ENCODE measurements around the gene SUPT16H. TPM values are rescaled to one million over a fixed set of nuclear protein-coding genes. Genes with fewer than 3 reads are reported as not detected.

Gene SUPT16H
- total RNA-seq, 1 experiment from 2014 or later, result 196 TPM

DNA sequence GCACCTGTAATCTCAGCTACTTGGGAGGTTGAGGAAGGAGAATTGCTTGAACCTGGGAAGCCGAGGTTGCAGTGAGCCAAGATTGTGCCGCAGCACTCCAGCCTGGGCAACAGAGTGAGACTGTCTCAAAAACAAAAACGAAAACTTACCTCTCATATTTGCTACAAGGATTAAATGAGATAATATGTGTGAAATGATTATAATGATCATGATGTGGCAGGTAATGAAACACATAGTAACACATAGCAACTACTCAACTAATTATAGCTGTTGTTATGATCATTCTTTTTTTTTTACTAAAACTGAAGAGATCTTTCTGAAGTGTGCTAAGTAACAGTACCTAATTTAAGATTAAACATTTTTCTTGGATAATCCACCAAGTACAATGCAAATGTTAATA lies 73.9 kb downstream of the SUPT16H start:
- Histone ChIP-seq H3K4me3 (ENCODE audit: low read depth, low read length, poor library complexity, severe bottlenecking) (no peak overlapping the region), H3K36me3 (ENCODE audit: insufficient read depth, low read length, poor library complexity, severe bottlenecking) (no peaks in the 10 kb centered on the region), H3K4me1 (ENCODE audit: insufficient read depth, low read length, poor library complexity, severe bottlenecking) (peaks cover 4% of the 10 kb centered on the region), H3K27ac (ENCODE audit: low read depth, low read length, poor library complexity, severe bottlenecking) (no peak overlapping the region), H3K9me3 (ENCODE audit: low read depth, low read length, poor library complexity, severe bottlenecking) (no peaks in the 10 kb centered on the region), H3K27me3 (replicated peaks; ENCODE audit: insufficient read depth, low read depth, low read length, poor library complexity) (no peaks in the 10 kb centered on the region)
- no peak for DNase-seq (ENCODE audit: low spot score)
- ChIA-PET POLR2A (ENCODE audit: low non-redundant PET) (no interaction called here), CTCF (no interaction called here)
- no peak for TF ChIP-seq EZH2 (IDR thresholded peaks at IDR 0.05; ENCODE audit: borderline replicate concordance, low read depth, low read length, poor library complexity, severe bottlenecking)
- TF ChIP-seq, protein P1, sequence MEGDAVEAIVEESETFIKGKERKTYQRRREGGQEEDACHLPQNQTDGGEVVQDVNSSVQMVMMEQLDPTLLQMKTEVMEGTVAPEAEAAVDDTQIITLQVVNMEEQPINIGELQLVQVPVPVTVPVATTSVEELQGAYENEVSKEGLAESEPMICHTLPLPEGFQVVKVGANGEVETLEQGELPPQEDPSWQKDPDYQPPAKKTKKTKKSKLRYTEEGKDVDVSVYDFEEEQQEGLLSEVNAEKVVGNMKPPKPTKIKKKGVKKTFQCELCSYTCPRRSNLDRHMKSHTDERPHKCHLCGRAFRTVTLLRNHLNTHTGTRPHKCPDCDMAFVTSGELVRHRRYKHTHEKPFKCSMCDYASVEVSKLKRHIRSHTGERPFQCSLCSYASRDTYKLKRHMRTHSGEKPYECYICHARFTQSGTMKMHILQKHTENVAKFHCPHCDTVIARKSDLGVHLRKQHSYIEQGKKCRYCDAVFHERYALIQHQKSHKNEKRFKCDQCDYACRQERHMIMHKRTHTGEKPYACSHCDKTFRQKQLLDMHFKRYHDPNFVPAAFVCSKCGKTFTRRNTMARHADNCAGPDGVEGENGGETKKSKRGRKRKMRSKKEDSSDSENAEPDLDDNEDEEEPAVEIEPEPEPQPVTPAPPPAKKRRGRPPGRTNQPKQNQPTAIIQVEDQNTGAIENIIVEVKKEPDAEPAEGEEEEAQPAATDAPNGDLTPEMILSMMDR (conservative IDR thresholded peaks at IDR 0.05; ENCODE audit: low read depth, low read length), result no peak
- BruUV-seq (replicated peaks), result no TSS peak
- intact Hi-C loops (cut with micrococcal nuclease; ENCODE audit: unreplicated experiment), result no loop called here

DNA sequence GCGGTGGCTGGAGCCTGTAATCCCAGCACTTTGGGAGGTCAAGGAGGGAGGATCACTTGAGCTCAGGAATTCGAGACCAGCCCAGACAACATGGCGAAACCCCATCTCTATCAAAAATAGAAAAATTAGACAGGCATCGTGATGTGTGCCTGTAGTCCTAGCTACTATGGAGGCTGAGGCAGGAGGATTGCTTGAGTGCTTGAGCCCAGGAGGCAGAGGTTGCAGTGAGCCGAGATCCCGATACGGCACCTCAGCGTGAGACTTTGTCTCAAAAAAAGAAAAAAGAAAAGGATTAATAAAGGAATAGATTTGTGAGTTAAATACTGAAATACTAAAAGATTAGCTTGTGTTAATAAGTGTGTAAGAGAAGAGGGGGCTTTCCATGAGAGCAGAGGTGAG lies 74.6 kb downstream of the SUPT16H start:
- DNase-seq (ENCODE audit: low spot score), result no peak
- peak overlapping the region; percentile 5 for H3K4me3 ChIP-seq (ENCODE audit: low read depth, low read length, poor library complexity, severe bottlenecking)
- peaks cover 4% of the 10 kb centered on the region for H3K4me1 ChIP-seq (ENCODE audit: insufficient read depth, low read length, poor library complexity, severe bottlenecking)
- no peak overlapping the region for H3K27ac ChIP-seq (ENCODE audit: low read depth, low read length, poor library complexity, severe bottlenecking)
- H3K9me3 ChIP-seq (ENCODE audit: low read depth, low read length, poor library complexity, severe bottlenecking), result no peaks in the 10 kb centered on the region
- no peaks in the 10 kb centered on the region for H3K27me3 ChIP-seq (replicated peaks; ENCODE audit: insufficient read depth, low read depth, low read length, poor library complexity)
- TF ChIP-seq, protein P1 (conservative IDR thresholded peaks at IDR 0.05; ENCODE audit: low read depth, low read length), result no peak
- TF ChIP-seq EZH2 (IDR thresholded peaks at IDR 0.05; ENCODE audit: borderline replicate concordance, low read depth, low read length, poor library complexity, severe bottlenecking), result no peak
- POLR2A ChIA-PET (ENCODE audit: low non-redundant PET), result no interaction called here
- H3K36me3 ChIP-seq (ENCODE audit: insufficient read depth, low read length, poor library complexity, severe bottlenecking), result no peaks in the 10 kb centered on the region
- CTCF ChIA-PET, result no interaction called here
- no TSS peak for BruUV-seq (replicated peaks)
- intact Hi-C loops (cut with micrococcal nuclease; ENCODE audit: unreplicated experiment), result no loop called here

DNA sequence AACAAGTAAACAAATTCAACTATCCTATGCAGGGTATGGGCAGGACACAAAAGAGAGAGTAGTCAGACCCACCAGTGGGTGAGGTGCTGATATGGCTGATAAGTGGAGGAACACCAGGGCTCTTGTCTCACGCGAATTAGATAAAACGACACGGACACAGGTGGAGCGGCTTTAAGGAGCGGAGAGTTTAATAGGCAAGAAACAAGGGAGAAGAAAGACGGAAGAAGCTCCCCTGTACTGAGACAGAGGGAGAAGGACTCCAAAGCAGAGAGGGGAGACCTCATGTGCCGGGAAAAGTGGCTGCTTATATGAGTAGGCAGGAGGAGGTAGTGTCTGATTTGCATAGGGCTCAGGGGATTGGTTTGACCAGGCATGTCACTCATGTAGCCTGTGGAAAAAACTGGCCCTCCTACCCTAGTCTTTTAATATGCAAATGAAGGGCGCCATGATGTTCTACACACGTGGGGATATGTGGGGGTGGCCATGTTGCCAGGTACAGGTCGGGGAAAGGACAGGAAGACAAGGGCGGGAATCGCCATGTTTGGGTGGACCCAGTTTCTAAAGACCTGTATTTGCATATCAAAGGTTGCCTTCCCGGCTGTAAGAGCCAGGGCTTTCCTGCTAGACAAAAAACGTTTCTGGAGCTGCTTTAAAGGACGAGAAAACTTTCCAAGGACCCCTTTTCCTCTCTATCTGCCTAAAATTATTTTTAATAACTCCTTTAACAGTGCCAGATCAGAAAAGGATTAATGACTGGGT lies 75.2 kb downstream of the SUPT16H start:
- intact Hi-C loops (cut with micrococcal nuclease; ENCODE audit: unreplicated experiment), result no loop called here
- no TSS peak for BruUV-seq (replicated peaks)
- DNase-seq (ENCODE audit: low spot score), result peak; percentile 89
- ChIA-PET CTCF (no interaction called here), POLR2A (ENCODE audit: low non-redundant PET) (interaction anchor here (0.6 to 0.7 kb wide), 2 partner anchors 20 to 69 kb away, joined by 3 read pairs; no protein-coding TSS in a partner anchor)
- no peak overlapping the region for H3K27ac ChIP-seq (ENCODE audit: low read depth, low read length, poor library complexity, severe bottlenecking)
- peak overlapping the region; percentile 5 for H3K4me3 ChIP-seq (ENCODE audit: low read depth, low read length, poor library complexity, severe bottlenecking)
- H3K9me3 ChIP-seq (ENCODE audit: low read depth, low read length, poor library complexity, severe bottlenecking), result no peaks in the 10 kb centered on the region
- TF ChIP-seq, protein P1 (conservative IDR thresholded peaks at IDR 0.05; ENCODE audit: low read depth, low read length), result no peak
- TF ChIP-seq EZH2 (IDR thresholded peaks at IDR 0.05; ENCODE audit: borderline replicate concordance, low read depth, low read length, poor library complexity, severe bottlenecking), result no peak
- no peaks in the 10 kb centered on the region for H3K36me3 ChIP-seq (ENCODE audit: insufficient read depth, low read length, poor library complexity, severe bottlenecking)
- H3K27me3 ChIP-seq (replicated peaks; ENCODE audit: insufficient read depth, low read depth, low read length, poor library complexity), result no peaks in the 10 kb centered on the region
- peaks cover 4% of the 10 kb centered on the region for H3K4me1 ChIP-seq (ENCODE audit: insufficient read depth, low read length, poor library complexity, severe bottlenecking)

Measured in A673 (cell line).